Small intestine (tissue), 7 donors: ENCODE measurements around the gene RP9. TPM values are rescaled to one million over a fixed set of nuclear protein-coding genes. Genes with fewer than 3 reads are reported as not detected.
A peak's percentile ranks its signal among the peaks of the same experiment; 100 is the strongest.

Experiments
- DNase-seq, 2 donors: peaks; one replicate each; pipeline versions ENCODE4 v3.0.0 to v3.0.0-alpha.2; 2013
- FAIRE-seq: peaks from 2 replicates; lab custom pipeline; 2012; peaks lifted over from hg19 to GRCh38; lab: Jason Lieb, UNC
- H3K27ac ChIP-seq, 3 donors: one replicate each; pipeline ENCODE4 v1.5.1; 2013; ENCODE audit warnings: low read length in 2 of 3, mild to moderate bottlenecking in 2 of 3, control low read depth in 1 of 3, inconsistent platforms in 1 of 3, low read depth in 1 of 3, moderate library complexity in 1 of 3
- H3K27me3 ChIP-seq, 3 donors: one replicate each; pipeline ENCODE4 v1.6.1; 2013; ENCODE audit warnings: low read length in 3 of 3, inconsistent platforms in 1 of 3; ENCODE audit not compliant: control insufficient read depth in 3 of 3, insufficient read depth in 3 of 3
- H3K36me3 ChIP-seq, 3 donors: one replicate each; pipeline ENCODE4 v1.6.1; 2013; ENCODE audit warnings: low read length in 3 of 3, inconsistent platforms in 1 of 3, low read depth in 1 of 3, mild to moderate bottlenecking in 1 of 3, moderate library complexity in 1 of 3; ENCODE audit not compliant: control insufficient read depth in 3 of 3, insufficient read depth in 2 of 3
- H3K4me1 ChIP-seq, 3 donors: one replicate each; pipeline ENCODE4 v1.6.1; 2013; ENCODE audit warnings: low read length in 2 of 3, inconsistent platforms in 1 of 3, low read depth in 1 of 3, mild to moderate bottlenecking in 1 of 3, moderate library complexity in 1 of 3; ENCODE audit not compliant: control insufficient read depth in 3 of 3, insufficient read depth in 2 of 3
- H3K4me3 ChIP-seq, 3 donors: one replicate each; pipeline ENCODE4 v1.5.1; 2013; ENCODE audit warnings: low read length in 3 of 3, control low read depth in 1 of 3, inconsistent platforms in 1 of 3, low read depth in 1 of 3, mild to moderate bottlenecking in 1 of 3, moderate library complexity in 1 of 3
- H3K9me3 ChIP-seq, 2 donors: one replicate each; pipeline ENCODE4 v1.6.1; 2013; ENCODE audit warnings: low read depth in 1 of 2, low read length in 1 of 2; ENCODE audit not compliant: control insufficient read depth in 2 of 2, insufficient read depth in 1 of 2
- WGBS, 3 donors: extraction: QIAGEN DNeasy Blood & Tissue Kit; methylation state at CpG; one replicate each; pipeline ENCODE4 v1.1.7; 2013; 5-methylcytosine and 5-hydroxymethylcytosine counted together
- polyA plus RNA-seq, 4 donors: library from polyadenylated mRNA; stranded (reverse) in 3 of 4; unstranded in 1 of 4; fragments of 200-250 nt in 3 of 4; fragments of 120-200 nt in 1 of 4; gene quantifications; one replicate each; pipeline versions ENCODE4 v1.2.1 to v1.2.3, GENCODE V29; 2013
- donor health status: healthy with polysubstance abuse.
- donor health status: control.
- donor health status: control.
- donor health status: Bipolar disorder and iron deficiency.
- donor health status: healthy.

The RP9 gene
- polyA plus RNA-seq, 4 donors: 9.6 to 37.0 (median 26.4) TPM

GRCh38 chr7:33143996-33144718 lies 35.0 kb upstream of the RP9 start:
- no peak for FAIRE-seq

DNA sequence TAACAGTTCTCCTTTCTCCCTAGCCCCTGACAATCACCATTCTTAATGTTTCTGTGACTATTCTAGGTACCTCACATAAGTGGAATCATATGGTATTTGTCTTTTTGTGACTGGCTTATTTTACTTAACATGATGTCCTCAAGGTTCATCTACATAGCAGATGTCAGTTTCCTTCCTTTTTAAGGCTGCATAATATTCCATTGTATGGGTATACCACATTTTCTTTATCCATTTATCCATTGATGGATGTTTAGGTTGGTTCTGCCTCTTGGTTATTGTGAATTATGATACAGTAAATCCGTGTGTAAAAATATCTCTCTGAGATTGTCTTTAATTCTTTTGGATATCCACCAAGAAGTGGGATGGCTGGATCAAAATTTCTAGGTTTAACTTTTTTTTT lies 33.4 kb upstream of the RP9 start:
- no peak for DNase-seq
- FAIRE-seq: no peak
- H3K36me3 ChIP-seq: no peaks in the 10 kb centered on the region
- no peaks in the 10 kb centered on the region for H3K4me1 ChIP-seq
- H3K27ac ChIP-seq: no peak overlapping the region
- WGBS, 3 donors: 74 to 95% (median 92%) methylated on average over 1 of the region's 1 CpG
- no peak overlapping the region for H3K4me3 ChIP-seq
- H3K9me3 ChIP-seq: peaks cover 0 to 3% of the 10 kb centered on the region in 2 donors
- H3K27me3 ChIP-seq: no peaks in the 10 kb centered on the region

More at GRCh38 chr7:33143996-33144718, 35.0 kb upstream of the RP9 start:
- Histone ChIP-seq H3K9me3 (peaks cover 0 to 3% of the 10 kb centered on the region in 2 donors), H3K4me1 (no peaks in the 10 kb centered on the region), H3K4me3 (no peak overlapping the region), H3K27ac (no peak overlapping the region), H3K36me3 (no peaks in the 10 kb centered on the region), H3K27me3 (no peaks in the 10 kb centered on the region)
- WGBS, 3 donors: 78 to 87% (median 81%) methylated on average over 4 of the region's 4 CpGs
- DNase-seq: no peak

- DNase-seq: no peak
- Histone ChIP-seq H3K9me3 (no peaks in the 10 kb centered on the region), H3K36me3 (no peaks in the 10 kb centered on the region), H3K4me3 (no peak overlapping the region), H3K4me1 (no peaks in the 10 kb centered on the region), H3K27ac (no peak overlapping the region), H3K27me3 (no peaks in the 10 kb centered on the region)
- no peak for FAIRE-seq
- WGBS, 3 donors: 95 to 97% (median 95%) methylated on average over 15 of the region's 15 CpGs
These were observed 27.9 kb upstream of the RP9 start for GRCh38 chr7:33137103-33137502.

GRCh38 chr7:33130184-33130583 lies 21.0 kb upstream of the RP9 start:
- Histone ChIP-seq H3K27me3 (no peaks in the 10 kb centered on the region), H3K4me3 (peak overlapping the region in 2 of 3 donors; percentile 88 to 89), H3K36me3 (no peaks in the 10 kb centered on the region), H3K27ac (no peak overlapping the region), H3K4me1 (peaks cover 0 to 5% (median 0%) of the 10 kb centered on the region in 3 donors), H3K9me3 (no peaks in the 10 kb centered on the region)
- 4 to 8% (median 8%) methylated on average over 3 of the region's 3 CpGs for WGBS, 3 donors
- no peak for FAIRE-seq
- DNase-seq: peak in 1 of 2 donors; percentile 8

DNA sequence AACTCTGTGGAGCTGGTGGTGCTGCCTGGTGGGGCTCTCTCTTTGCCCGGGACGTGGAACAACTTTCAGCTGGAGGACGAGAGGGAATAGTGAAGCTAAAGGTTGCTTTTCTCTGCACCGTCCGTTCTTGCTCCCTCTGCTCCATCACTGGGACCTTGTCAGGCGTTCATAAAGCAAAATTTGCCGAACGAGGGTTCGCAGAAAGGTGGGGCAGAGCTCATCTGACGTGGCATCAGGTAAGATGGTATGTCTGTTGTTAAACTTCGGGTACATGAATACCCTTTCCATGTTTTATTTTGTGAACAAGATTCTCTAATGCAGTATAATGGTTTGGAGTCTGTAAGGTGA lies 20.6 kb upstream of the RP9 start:
- Histone ChIP-seq H3K4me3 (peak overlapping the region; percentile 39 to 89 (median 88)), H3K9me3 (no peaks in the 10 kb centered on the region), H3K27me3 (no peaks in the 10 kb centered on the region), H3K4me1 (peaks cover 0 to 5% (median 0%) of the 10 kb centered on the region in 3 donors), H3K27ac (peak overlapping the region; percentile 48 to 94 (median 80)), H3K36me3 (no peaks in the 10 kb centered on the region)
- FAIRE-seq (no peak), DNase-seq (peak in 1 of 2 donors; percentile 8)
- WGBS, 3 donors: 0% methylated on average over 11 of the region's 11 CpGs

- Histone ChIP-seq H3K36me3 (no peaks in the 10 kb centered on the region), H3K27ac (peak within 1 kb of the TSS; percentile 77 to 94 (median 80)), H3K9me3 (no peaks in the 10 kb centered on the region), H3K27me3 (no peaks in the 10 kb centered on the region), H3K4me1 (peaks cover 0 to 5% (median 0%) of the 10 kb centered on the region in 3 donors), H3K4me3 (peak within 1 kb of the TSS; percentile 59 to 89 (median 88))
- WGBS, 3 donors: 0% methylated on average over 52 to 57 of the region's 57 CpGs
- FAIRE-seq (no peak), DNase-seq (peak; percentile 96 to 97)
These were observed 20.0 kb upstream of the RP9 start, which contains the start of gene BBS9 for GRCh38 chr7:33128990-33129805. BBS9 (plus strand) TSS chr7:33129564; CDS start chr7:33146253, 16,689 bp downstream.

GRCh38 chr7:33128631-33128989 lies 19.4 kb upstream of the RP9 start:
- DNase-seq (no peak), FAIRE-seq (no peak)
- H3K4me3 ChIP-seq: peak overlapping the region; percentile 59 to 89 (median 88)
- peak overlapping the region; percentile 77 to 94 (median 80) for H3K27ac ChIP-seq
- no peaks in the 10 kb centered on the region for H3K36me3 ChIP-seq
- 0 to 2% (median 0%) methylated on average over 3 of the region's 3 CpGs for WGBS, 3 donors
- H3K4me1 ChIP-seq: peaks cover 0 to 5% (median 0%) of the 10 kb centered on the region in 3 donors
- H3K9me3 ChIP-seq: no peaks in the 10 kb centered on the region
- H3K27me3 ChIP-seq: no peaks in the 10 kb centered on the region

DNA sequence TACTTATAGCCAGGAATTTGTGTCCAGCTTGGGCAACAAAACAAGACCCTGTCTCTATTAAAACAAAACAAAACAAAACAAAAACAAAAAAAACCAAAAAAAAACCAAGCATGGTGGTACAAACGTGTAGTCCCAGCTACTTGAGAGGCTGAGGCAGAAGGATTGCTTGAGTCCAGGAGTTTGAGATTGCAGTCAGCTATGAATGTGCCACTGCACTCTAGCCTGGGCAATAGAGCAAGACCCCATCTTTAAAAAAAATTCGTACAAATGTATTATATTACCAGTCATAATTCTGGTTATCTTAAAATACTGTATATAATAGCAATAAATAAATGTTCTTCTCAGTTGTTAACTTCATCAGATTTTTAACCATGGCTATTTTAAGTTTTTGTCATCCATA lies 17.9 kb upstream of the RP9 start:
- no peak overlapping the region for H3K27ac ChIP-seq
- no peak for FAIRE-seq
- DNase-seq: no peak
- H3K4me1 ChIP-seq: peaks cover 0 to 5% (median 0%) of the 10 kb centered on the region in 3 donors
- WGBS, 3 donors: 47 to 70% (median 49%) methylated on average over 2 of the region's 2 CpGs
- no peaks in the 10 kb centered on the region for H3K36me3 ChIP-seq
- H3K27me3 ChIP-seq: no peaks in the 10 kb centered on the region
- no peaks in the 10 kb centered on the region for H3K9me3 ChIP-seq
- no peak overlapping the region for H3K4me3 ChIP-seq
